Neural progenitor cell (in vitro differentiated cells): ENCODE results near the gene PSMC4. TPM values are rescaled to one million over a fixed set of nuclear protein-coding genes. Genes with fewer than 3 reads are reported as not detected.

Experiments
- DNase-seq: peaks from one replicate; pipeline ENCODE4 v3.0.0-alpha.2; 2016; ENCODE audit warnings: low spot score
- H2AFZ ChIP-seq: fragments of 200-600 bp; sonication (generic); replicated peaks from 2 replicates; pipeline ENCODE4 v1.6.1; 2016; ENCODE audit warnings: antibody characterized with exemption
- H3F3A ChIP-seq: fragments of 200-600 bp; sonication (generic); 2 replicates; pipeline ENCODE4 v1.6.1; 2016; ENCODE audit warnings: antibody characterized with exemption, low read depth
- H3K27ac ChIP-seq: fragments of 200-600 bp; sonication (generic); 2 replicates; pipeline ENCODE4 v1.5.1; 2016; ENCODE audit warnings: mild to moderate bottlenecking
- H3K27me3 ChIP-seq: fragments of 200-600 bp; sonication (generic); 2 replicates; pipeline ENCODE4 v1.6.1; 2016; ENCODE audit warnings: mild to moderate bottlenecking, moderate library complexity
- H3K36me3 ChIP-seq: fragments of 200-600 bp; sonication (generic); 2 replicates; pipeline ENCODE4 v1.5.1; 2016
- H3K4me1 ChIP-seq: fragments of 200-600 bp; sonication (generic); 2 replicates; pipeline ENCODE4 v1.6.1; 2016; ENCODE audit warnings: mixed run types
- H3K4me2 ChIP-seq: fragments of 200-600 bp; sonication (generic); 2 replicates; pipeline ENCODE4 v1.6.1; 2016
- H3K4me3 ChIP-seq: fragments of 200-600 bp; sonication (generic); 2 replicates; pipeline ENCODE4 v1.5.1; 2016
- H3K79me2 ChIP-seq: fragments of 200-600 bp; sonication (generic); 2 replicates; pipeline ENCODE4 v1.6.1; 2016; ENCODE audit warnings: low read depth
- H3K9ac ChIP-seq: fragments of 200-600 bp; sonication (generic); 2 replicates; pipeline ENCODE4 v1.6.1; 2016
- H3K9me3 ChIP-seq: fragments of 200-600 bp; sonication (generic); 2 replicates; pipeline ENCODE4 v1.5.1; 2016; ENCODE audit warnings: low read depth
- H4K20me1 ChIP-seq: fragments of 200-600 bp; sonication (generic); 2 replicates; pipeline ENCODE4 v1.6.1; 2016; ENCODE audit warnings: low read depth
- H3K27ac Mint-ChIP-seq: 3 replicates; pipeline ENCODE4 v1.8.0; 2021; ENCODE audit warnings: mixed read lengths
- H3K27me3 Mint-ChIP-seq: 2 replicates; pipeline ENCODE4 v1.8.0; 2022; ENCODE audit warnings: low read depth, mild to moderate bottlenecking, inconsistent platforms, moderate library complexity, mixed read lengths; ENCODE audit not compliant: insufficient read depth
- H3K36me3 Mint-ChIP-seq: 3 replicates; pipeline ENCODE4 v1.8.0; 2021; ENCODE audit warnings: mixed read lengths
- H3K4me1 Mint-ChIP-seq: 3 replicates; pipeline ENCODE4 v1.8.0; 2021; ENCODE audit warnings: mixed read lengths
- H3K4me3 Mint-ChIP-seq: 3 replicates; pipeline ENCODE4 v1.8.0; 2021; ENCODE audit warnings: mild to moderate bottlenecking, moderate library complexity, mixed read lengths
- H3K9me3 Mint-ChIP-seq: 3 replicates; pipeline ENCODE4 v1.8.0; 2020; ENCODE audit warnings: mixed read lengths
- CTCF ChIP-seq: fragments of 200-600 bp; sonication (generic); IDR thresholded peaks from 2 replicates; pipeline ENCODE4 v1.5.1; 2017; ENCODE audit warnings: antibody characterized with exemption, mild to moderate bottlenecking
- EZH2 ChIP-seq: fragments of 200-600 bp; sonication (generic); IDR thresholded peaks from 2 replicates; pipeline ENCODE4 v1.6.1; 2017; ENCODE audit warnings: antibody characterized with exemption, mild to moderate bottlenecking, moderate library complexity
- EZH2phosphoT487 ChIP-seq: fragments of 200-600 bp; sonication (generic); IDR thresholded peaks from 2 replicates; pipeline ENCODE4 v1.6.1; 2017; ENCODE audit warnings: antibody characterized with exemption
- total RNA-seq: library from RNA; depleted of rRNA; stranded (reverse); fragments of >200 nt; gene quantifications from 2 replicates; pipeline ENCODE4 v1.2.3, GENCODE V29; 2015; ENCODE audit warnings: low replicate concordance

PSMC4 gene
- total RNA-seq, 1 donor from 2014 or later = 68.7 TPM

- Histone ChIP-seq H3K36me3 (no peaks in the 10 kb centered on the region), H3K4me3 (no peak within 1 kb of the TSS), H3K79me2 (no peaks in the 10 kb centered on the region), H2AFZ (no peak within 1 kb of the TSS), H3K9me3 (no peaks in the 10 kb centered on the region), H4K20me1 (no peaks in the 10 kb centered on the region), H3K4me2 (no peak within 1 kb of the TSS), H3K27ac (no peak within 1 kb of the TSS), H3K4me1 (no peaks in the 10 kb centered on the region), H3K9ac (no peak within 1 kb of the TSS), H3K27me3 (no peaks in the 10 kb centered on the region), H3F3A (no peaks in the 10 kb centered on the region)
- no peaks in the 10 kb centered on the region for H3K36me3 Mint-ChIP-seq
- no peak within 1 kb of the TSS for H3K4me3 Mint-ChIP-seq
- H3K4me1 Mint-ChIP-seq = no peaks in the 10 kb centered on the region
- peaks cover 3% of the 10 kb centered on the region for H3K27me3 Mint-ChIP-seq
- TF ChIP-seq EZH2 = no peak
- TF ChIP-seq EZH2phosphoT487 = no peak
- TF ChIP-seq CTCF = no peak
- peaks cover 4% of the 10 kb centered on the region for H3K9me3 Mint-ChIP-seq
- no peak for DNase-seq
- no peak within 1 kb of the TSS for H3K27ac Mint-ChIP-seq
Observed at GRCh38 chr19:39934584-39935363, 36.2 kb upstream of the PSMC4 start, which contains the start of gene FCGBP. TSS of gene FCGBP (minus strand) at chr19:39934634.

GRCh38 chr19:39935364-39935661 lies 35.7 kb upstream of the PSMC4 start:
- H3K9me3 Mint-ChIP-seq = peaks cover 6% of the 10 kb centered on the region
- H3K4me3 Mint-ChIP-seq = no peak overlapping the region
- no peaks in the 10 kb centered on the region for H3K36me3 Mint-ChIP-seq
- H3K9ac ChIP-seq = no peak overlapping the region
- no peaks in the 10 kb centered on the region for H3K9me3 ChIP-seq
- no peaks in the 10 kb centered on the region for H4K20me1 ChIP-seq
- H3K27ac Mint-ChIP-seq = no peak overlapping the region
- no peak for TF ChIP-seq EZH2phosphoT487
- TF ChIP-seq CTCF = no peak
- TF ChIP-seq EZH2 = no peak
- H2AFZ ChIP-seq = no peak overlapping the region
- no peak overlapping the region for H3K4me3 ChIP-seq
- peaks cover 3% of the 10 kb centered on the region for H3K27me3 Mint-ChIP-seq
- no peaks in the 10 kb centered on the region for H3K4me1 Mint-ChIP-seq
- H3K79me2 ChIP-seq = no peaks in the 10 kb centered on the region
- DNase-seq = no peak
- no peaks in the 10 kb centered on the region for H3F3A ChIP-seq
- H3K4me2 ChIP-seq = no peak overlapping the region
- H3K27ac ChIP-seq = no peak overlapping the region
- H3K27me3 ChIP-seq = no peaks in the 10 kb centered on the region
- H3K36me3 ChIP-seq = no peaks in the 10 kb centered on the region
- no peaks in the 10 kb centered on the region for H3K4me1 ChIP-seq

- no peaks in the 10 kb centered on the region for H3F3A ChIP-seq
- no peaks in the 10 kb centered on the region for H3K79me2 ChIP-seq
- Mint-ChIP-seq H3K36me3 (no peaks in the 10 kb centered on the region), H3K4me3 (no peak overlapping the region), H3K4me1 (no peaks in the 10 kb centered on the region), H3K27me3 (peaks cover 3% of the 10 kb centered on the region), H3K9me3 (peaks cover 12% of the 10 kb centered on the region), H3K27ac (no peak overlapping the region)
- no peak for TF ChIP-seq EZH2phosphoT487
- TF ChIP-seq CTCF = no peak
- TF ChIP-seq EZH2 = no peak
- peaks cover 1% of the 10 kb centered on the region for H3K4me1 ChIP-seq
- no peaks in the 10 kb centered on the region for H4K20me1 ChIP-seq
- no peaks in the 10 kb centered on the region for H3K9me3 ChIP-seq
- no peaks in the 10 kb centered on the region for H3K36me3 ChIP-seq
- H3K27me3 ChIP-seq = no peaks in the 10 kb centered on the region
- H3K4me2 ChIP-seq = no peak overlapping the region
- DNase-seq = no peak
- no peak overlapping the region for H3K9ac ChIP-seq
- no peak overlapping the region for H2AFZ ChIP-seq
- H3K27ac ChIP-seq = no peak overlapping the region
- no peak overlapping the region for H3K4me3 ChIP-seq
Observed at GRCh38 chr19:39936020-39936419, 34.9 kb upstream of the PSMC4 start.
